Upper lobe of left lung (tissue), 4 donors: ENCODE data around the gene GARS1.

Experiments
- EP300 ChIP-seq, 4 donors: sonication (generic); formaldehyde crosslinking; IDR thresholded peaks; one replicate each; pipeline ENCODE4 v1.5.1; 2017; ENCODE audit warnings: antibody characterized with exemption in 4 of 4, control low read depth in 2 of 4
- POLR2A ChIP-seq, 4 donors: fragments of 450-650 bp; IDR thresholded peaks; one replicate each; pipeline ENCODE4 v1.5.1; 2016 to 2017; ENCODE audit warnings: antibody characterized with exemption in 4 of 4, mild to moderate bottlenecking in 2 of 4
- TF ChIP-seq, protein P1 (sequence below), 6 experiments: fragments of 450-650 bp in 4 of 6; fragments of 200-600 bp in 2 of 6; sonication (generic) in 2 of 6; IDR thresholded peaks; one replicate each; pipeline ENCODE4 v1.5.1; 2016 to 2019; ENCODE audit warnings: antibody characterized with exemption in 6 of 6

DNA sequence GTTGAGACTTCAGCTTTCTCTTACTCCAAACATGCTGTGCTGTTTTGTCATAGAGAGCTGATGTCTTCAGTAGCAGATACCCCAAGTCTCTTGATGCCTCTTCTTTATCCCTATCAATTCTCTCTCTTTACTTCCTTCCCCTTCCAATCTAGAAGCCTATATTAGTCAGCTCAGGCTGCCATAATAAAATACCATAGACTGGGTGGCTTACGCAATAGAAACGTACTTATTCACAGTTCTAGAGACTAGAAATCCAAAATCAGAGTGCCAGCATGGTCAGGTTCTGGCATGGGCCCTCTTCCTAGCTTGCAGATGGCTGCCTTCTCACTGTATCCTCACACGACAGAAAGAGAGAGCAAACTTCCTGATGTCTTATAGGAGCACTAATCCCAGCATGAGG is 9.0 kb upstream of the GARS1 start:
- TF ChIP-seq EP300 (IDR thresholded peaks at IDR 0.05) (no peak), POLR2A (IDR thresholded peaks at IDR 0.05) (no peak)
- TF ChIP-seq, protein P1, sequence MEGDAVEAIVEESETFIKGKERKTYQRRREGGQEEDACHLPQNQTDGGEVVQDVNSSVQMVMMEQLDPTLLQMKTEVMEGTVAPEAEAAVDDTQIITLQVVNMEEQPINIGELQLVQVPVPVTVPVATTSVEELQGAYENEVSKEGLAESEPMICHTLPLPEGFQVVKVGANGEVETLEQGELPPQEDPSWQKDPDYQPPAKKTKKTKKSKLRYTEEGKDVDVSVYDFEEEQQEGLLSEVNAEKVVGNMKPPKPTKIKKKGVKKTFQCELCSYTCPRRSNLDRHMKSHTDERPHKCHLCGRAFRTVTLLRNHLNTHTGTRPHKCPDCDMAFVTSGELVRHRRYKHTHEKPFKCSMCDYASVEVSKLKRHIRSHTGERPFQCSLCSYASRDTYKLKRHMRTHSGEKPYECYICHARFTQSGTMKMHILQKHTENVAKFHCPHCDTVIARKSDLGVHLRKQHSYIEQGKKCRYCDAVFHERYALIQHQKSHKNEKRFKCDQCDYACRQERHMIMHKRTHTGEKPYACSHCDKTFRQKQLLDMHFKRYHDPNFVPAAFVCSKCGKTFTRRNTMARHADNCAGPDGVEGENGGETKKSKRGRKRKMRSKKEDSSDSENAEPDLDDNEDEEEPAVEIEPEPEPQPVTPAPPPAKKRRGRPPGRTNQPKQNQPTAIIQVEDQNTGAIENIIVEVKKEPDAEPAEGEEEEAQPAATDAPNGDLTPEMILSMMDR (IDR thresholded peaks at IDR 0.05): no peak
